Heart right ventricle (tissue), 16 donors: ENCODE data around the gene MUC5B. TPM values are rescaled to one million over a fixed set of nuclear protein-coding genes. Genes with fewer than 3 reads are reported as not detected.
"Not testable (repeated sequence)": the region's sequence is repeated elsewhere in the genome, so short reads cannot be mapped to it uniquely, and the experiment has no call there.

Experiments
- ATAC-seq, 8 donors: fragments of 200-7000 bp; cut with Tn5 transposase; one replicate each; pipeline ENCODE4 v1.9.1; 2020; ENCODE audit warnings: mild to moderate bottlenecking in 8 of 8, moderate library complexity in 8 of 8, moderate number of reproducible peaks in 1 of 8
- DNase-seq, 2 donors: peaks; one replicate each; pipeline ENCODE4 v3.0.0-alpha.2; 2020
- H3K27ac ChIP-seq, 10 donors: fragments of 200-600 bp; sonication (generic) in 2 of 10; one replicate each; pipeline versions ENCODE4 v1.5.0 to v1.8.0; 2020 to 2022; ENCODE audit warnings: mild to moderate bottlenecking in 3 of 10
- H3K27me3 ChIP-seq, 7 donors: fragments of 200-600 bp; one replicate each; pipeline ENCODE4 v1.8.0; 2021 to 2022; ENCODE audit warnings: mild to moderate bottlenecking in 2 of 7
- H3K36me3 ChIP-seq, 9 donors: fragments of 200-600 bp; sonication (generic) in 1 of 9; one replicate each; pipeline versions ENCODE4 v1.5.0 to v1.8.0; 2020 to 2022; ENCODE audit warnings: mild to moderate bottlenecking in 2 of 9
- H3K4me1 ChIP-seq, 9 donors: fragments of 200-600 bp; sonication (generic) in 1 of 9; one replicate each; pipeline versions ENCODE4 v1.5.0 to v1.8.0; 2020 to 2022; ENCODE audit warnings: mild to moderate bottlenecking in 4 of 9
- H3K4me3 ChIP-seq, 10 donors: fragments of 200-600 bp; sonication (generic) in 2 of 10; one replicate each; pipeline versions ENCODE4 v1.5.0 to v1.8.0; 2020 to 2022; ENCODE audit warnings: mild to moderate bottlenecking in 7 of 10, moderate library complexity in 2 of 10
- H3K9me3 ChIP-seq, 11 donors: fragments of 200-600 bp in 10 of 11; sonication (generic) in 2 of 11; one replicate each; pipeline versions ENCODE4 v1.5.0 to v1.8.0; 2013 to 2022; ENCODE audit warnings: mild to moderate bottlenecking in 2 of 11, control low read depth in 1 of 11, moderate library complexity in 1 of 11
- WGBS, 2 donors: extraction: QIAGEN DNeasy Blood & Tissue Kit; methylation state at CpG; one replicate each; pipeline ENCODE4 v1.1.7; 2013; ENCODE audit warnings: inconsistent platforms in 1 of 2; 5-methylcytosine and 5-hydroxymethylcytosine counted together
- intact Hi-C, 10 donors: fragments of 100-400 bp; cut with DNase I; formaldehyde crosslinking; loops; one replicate each; pipeline versions ENCODE4 v1.11.1 to v1.14.2; 2022
- polyA plus RNA-seq, 2 donors: library from polyadenylated mRNA; stranded (reverse); fragments of 200-250 nt; gene quantifications; one replicate each; pipeline ENCODE4 v1.2.3, GENCODE V29; 2013
- total RNA-seq, 10 donors: library from RNA; stranded (reverse); fragmentation: NEBNext Ultra II Directional in 3 of 10; extraction: Animal tissue kit (Norgen Biotek cat#: 25700) in 3 of 10; gene quantifications; one replicate each; pipeline versions ENCODE4 v1.2.1 to v1.2.4, GENCODE V29; 2021 to 2023
- TF ChIP-seq, protein P1 (sequence below), 9 donors: fragments of 200-600 bp; sonication (generic) in 2 of 9; IDR thresholded peaks; one replicate each; pipeline versions ENCODE4 v1.5.0 to v1.8.0; 2021 to 2022; ENCODE audit warnings: antibody characterized with exemption in 9 of 9, mild to moderate bottlenecking in 5 of 9, moderate library complexity in 1 of 9
- donor health status: Arrhythmogenic right ventricular cardiomyopathy.
- donor health status: ischemic (EF 13 %, LVEDD 7.1; RV severe dilation, severe dysfunction).
- donor health status: healthy with polysubstance abuse.
- donor health status: DM: no; HTN: yes; CAD: no.
- donor health status: DM: no; HTN: no; CAD: no.
- donor health status: ischemic (EF 25% LVEDD 6.9; RV normal size, moderate dysfunction).
- donor health status: ischemic (EF 25% LVEDD 5.7; RV mildly dilated, moderate dysfunction).
- donor health status: healthy.
- donor health status: DM: yes; HTN: yes; CAD: no.
- donor health status: Ischemic cardiomyopathy.
- donor health status: ischemic (EF 35%, LVEDD 5.7; RV mildly dilated, moderate dysfunction).
- donor health status: nonischemic (EF 11% LVEDD 7.7; RV severe dilation, severe dysfunction).
- donor health status: DM: yes; HTN: yes; CAD: no.
- donor health status: PGD.
- donor health status: ischemic (EF 29% LVEDD 5.4; RV normal size, mild dysfunction).
- donor health status: nonischemic (EF 23%, LVEDD 6.1; RV moderate dilation, normal function).

Gene MUC5B
- total and polyA plus RNA-seq, 12 donors = not detected

GRCh38 chr11:1242289-1242688, 19.4 kb downstream of the MUC5B start:
- H3K4me3 ChIP-seq = no peak overlapping the region
- no peaks in the 10 kb centered on the region for H3K27me3 ChIP-seq
- H3K9me3 ChIP-seq = no peaks in the 10 kb centered on the region
- ATAC-seq = no peak
- no peak overlapping the region for H3K27ac ChIP-seq
- no peak for DNase-seq
- 94 to 95% methylated on average over 20 of the region's 20 CpGs for WGBS, 2 donors
- no peaks in the 10 kb centered on the region for H3K4me1 ChIP-seq
- intact Hi-C loops = no loop called here
- H3K36me3 ChIP-seq = no peaks in the 10 kb centered on the region
- TF ChIP-seq, protein P1, sequence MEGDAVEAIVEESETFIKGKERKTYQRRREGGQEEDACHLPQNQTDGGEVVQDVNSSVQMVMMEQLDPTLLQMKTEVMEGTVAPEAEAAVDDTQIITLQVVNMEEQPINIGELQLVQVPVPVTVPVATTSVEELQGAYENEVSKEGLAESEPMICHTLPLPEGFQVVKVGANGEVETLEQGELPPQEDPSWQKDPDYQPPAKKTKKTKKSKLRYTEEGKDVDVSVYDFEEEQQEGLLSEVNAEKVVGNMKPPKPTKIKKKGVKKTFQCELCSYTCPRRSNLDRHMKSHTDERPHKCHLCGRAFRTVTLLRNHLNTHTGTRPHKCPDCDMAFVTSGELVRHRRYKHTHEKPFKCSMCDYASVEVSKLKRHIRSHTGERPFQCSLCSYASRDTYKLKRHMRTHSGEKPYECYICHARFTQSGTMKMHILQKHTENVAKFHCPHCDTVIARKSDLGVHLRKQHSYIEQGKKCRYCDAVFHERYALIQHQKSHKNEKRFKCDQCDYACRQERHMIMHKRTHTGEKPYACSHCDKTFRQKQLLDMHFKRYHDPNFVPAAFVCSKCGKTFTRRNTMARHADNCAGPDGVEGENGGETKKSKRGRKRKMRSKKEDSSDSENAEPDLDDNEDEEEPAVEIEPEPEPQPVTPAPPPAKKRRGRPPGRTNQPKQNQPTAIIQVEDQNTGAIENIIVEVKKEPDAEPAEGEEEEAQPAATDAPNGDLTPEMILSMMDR (IDR thresholded peaks at IDR 0.05) = no peak

DNA sequence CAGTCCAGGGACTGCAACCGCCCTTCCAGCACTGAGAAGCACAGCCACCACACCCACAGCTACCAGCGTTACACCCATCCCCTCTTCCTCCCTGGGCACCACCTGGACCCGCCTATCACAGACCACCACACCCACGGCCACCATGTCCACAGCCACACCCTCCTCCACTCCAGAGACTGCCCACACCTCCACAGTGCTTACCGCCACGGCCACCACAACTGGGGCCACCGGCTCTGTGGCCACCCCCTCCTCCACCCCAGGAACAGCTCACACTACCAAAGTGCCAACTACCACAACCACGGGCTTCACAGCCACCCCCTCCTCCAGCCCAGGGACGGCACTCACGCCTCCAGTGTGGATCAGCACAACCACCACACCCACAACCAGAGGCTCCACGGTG, 19.9 kb downstream of the MUC5B start:
- H3K4me3 ChIP-seq, H3K9me3 ChIP-seq, H3K27ac ChIP-seq, ATAC-seq, intact Hi-C loops, H3K36me3 ChIP-seq, H3K4me1 ChIP-seq, DNase-seq, H3K27me3 ChIP-seq: not testable (repeated sequence)
- WGBS, 2 donors = 93 to 100% methylated on average over 5 to 8 of the region's 11 CpGs

GRCh38 chr11:1243521-1243920, 20.7 kb downstream of the MUC5B start:
- intact Hi-C loops, H3K27ac ChIP-seq, H3K4me3 ChIP-seq, H3K27me3 ChIP-seq, H3K36me3 ChIP-seq, ATAC-seq, H3K4me1 ChIP-seq, H3K9me3 ChIP-seq, DNase-seq: not testable (repeated sequence)
- 93 to 97% methylated on average over 11 to 13 of the region's 18 CpGs for WGBS, 2 donors

GRCh38 chr11:1244557-1244956, 21.7 kb downstream of the MUC5B start:
- intact Hi-C loops = not testable (repeated sequence)
- WGBS, 2 donors = 97 to 98% methylated on average over 6 to 9 of the region's 9 CpGs

DNA sequence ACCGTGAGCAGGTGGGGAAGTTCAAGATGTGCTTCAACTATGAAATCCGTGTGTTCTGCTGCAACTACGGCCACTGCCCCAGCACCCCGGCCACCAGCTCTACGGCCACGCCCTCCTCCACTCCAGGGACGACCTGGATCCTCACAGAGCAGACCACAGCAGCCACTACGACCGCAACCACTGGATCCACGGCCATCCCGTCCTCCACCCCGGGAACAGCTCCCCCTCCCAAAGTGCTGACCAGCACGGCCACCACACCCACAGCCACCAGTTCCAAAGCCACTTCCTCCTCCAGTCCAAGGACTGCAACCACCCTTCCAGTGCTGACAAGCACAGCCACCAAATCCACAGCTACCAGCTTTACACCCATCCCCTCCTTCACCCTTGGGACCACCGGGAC, 22.9 kb downstream of the MUC5B start:
- H3K4me1 ChIP-seq, H3K9me3 ChIP-seq, H3K36me3 ChIP-seq, intact Hi-C loops, H3K27ac ChIP-seq, DNase-seq, H3K4me3 ChIP-seq, H3K27me3 ChIP-seq, ATAC-seq: not testable (repeated sequence)
- 95 to 97% methylated on average over 11 to 13 of the region's 14 CpGs for WGBS, 2 donors

More at GRCh38 chr11:1244557-1244956, 21.7 kb downstream of the MUC5B start:
- not testable (repeated sequence) for H3K27me3 ChIP-seq, DNase-seq, H3K4me1 ChIP-seq, H3K27ac ChIP-seq, ATAC-seq, H3K36me3 ChIP-seq, H3K4me3 ChIP-seq, H3K9me3 ChIP-seq

- H3K9me3 ChIP-seq, H3K36me3 ChIP-seq, intact Hi-C loops, H3K4me3 ChIP-seq, H3K27ac ChIP-seq, H3K4me1 ChIP-seq, DNase-seq, ATAC-seq, H3K27me3 ChIP-seq: not testable (repeated sequence)
- WGBS, 2 donors = 89% methylated on average over 13 to 14 of the region's 14 CpGs
These were observed 23.4 kb downstream of the MUC5B start for GRCh38 chr11:1246301-1246700.

DNA sequence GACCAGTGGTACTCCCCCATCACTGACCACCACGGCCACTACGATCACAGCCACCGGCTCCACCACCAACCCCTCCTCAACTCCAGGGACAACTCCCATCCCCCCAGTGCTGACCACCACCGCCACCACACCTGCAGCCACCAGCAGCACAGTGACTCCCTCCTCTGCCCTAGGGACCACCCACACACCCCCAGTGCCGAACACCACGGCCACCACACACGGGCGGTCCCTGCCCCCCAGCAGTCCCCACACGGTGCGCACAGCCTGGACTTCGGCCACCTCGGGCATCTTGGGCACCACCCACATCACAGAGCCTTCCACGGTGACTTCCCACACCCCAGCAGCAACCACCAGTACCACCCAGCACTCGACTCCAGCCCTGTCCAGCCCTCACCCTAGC, 24.2 kb downstream of the MUC5B start:
- H3K27ac ChIP-seq, H3K4me1 ChIP-seq, ATAC-seq, intact Hi-C loops, H3K36me3 ChIP-seq, DNase-seq, H3K4me3 ChIP-seq, H3K9me3 ChIP-seq, H3K27me3 ChIP-seq: not testable (repeated sequence)
- 88 to 89% methylated on average over 14 of the region's 14 CpGs for WGBS, 2 donors

DNA sequence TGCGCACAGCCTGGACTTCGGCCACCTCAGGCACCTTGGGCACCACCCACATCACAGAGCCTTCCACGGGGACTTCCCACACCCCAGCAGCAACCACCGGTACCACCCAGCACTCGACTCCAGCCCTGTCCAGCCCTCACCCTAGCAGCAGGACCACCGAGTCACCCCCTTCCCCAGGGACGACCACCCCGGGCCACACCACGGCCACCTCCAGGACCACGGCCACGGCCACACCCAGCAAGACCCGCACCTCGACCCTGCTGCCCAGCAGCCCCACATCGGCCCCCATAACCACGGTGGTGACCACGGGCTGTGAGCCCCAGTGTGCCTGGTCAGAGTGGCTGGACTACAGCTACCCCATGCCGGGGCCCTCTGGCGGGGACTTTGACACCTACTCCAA, 26.1 kb downstream of the MUC5B start:
- H3K9me3 ChIP-seq, H3K4me1 ChIP-seq, H3K27me3 ChIP-seq, intact Hi-C loops, ATAC-seq, H3K4me3 ChIP-seq, DNase-seq, H3K36me3 ChIP-seq, H3K27ac ChIP-seq: not testable (repeated sequence)
- WGBS, 2 donors = 92 to 98% methylated on average over 7 to 11 of the region's 18 CpGs

- DNase-seq, H3K4me1 ChIP-seq, H3K9me3 ChIP-seq, H3K27me3 ChIP-seq, H3K4me3 ChIP-seq, H3K36me3 ChIP-seq, ATAC-seq, H3K27ac ChIP-seq, intact Hi-C loops: not testable (repeated sequence)
- WGBS, 2 donors = 88 to 97% methylated on average over 4 of the region's 12 CpGs
These were observed 27.5 kb downstream of the MUC5B start for GRCh38 chr11:1250411-1250810.
